ENCODE data around the gene SORT1. TPM values are rescaled to one million over a fixed set of nuclear protein-coding genes. Genes with fewer than 3 reads are reported as not detected.

Gene SORT1
- total and polyA plus RNA-seq, 2 of the 13 experiments (the other 11 are each of a cell fraction or from before 2014, with no cell fraction given) = 32.4 to 93.0 TPM

DNA sequence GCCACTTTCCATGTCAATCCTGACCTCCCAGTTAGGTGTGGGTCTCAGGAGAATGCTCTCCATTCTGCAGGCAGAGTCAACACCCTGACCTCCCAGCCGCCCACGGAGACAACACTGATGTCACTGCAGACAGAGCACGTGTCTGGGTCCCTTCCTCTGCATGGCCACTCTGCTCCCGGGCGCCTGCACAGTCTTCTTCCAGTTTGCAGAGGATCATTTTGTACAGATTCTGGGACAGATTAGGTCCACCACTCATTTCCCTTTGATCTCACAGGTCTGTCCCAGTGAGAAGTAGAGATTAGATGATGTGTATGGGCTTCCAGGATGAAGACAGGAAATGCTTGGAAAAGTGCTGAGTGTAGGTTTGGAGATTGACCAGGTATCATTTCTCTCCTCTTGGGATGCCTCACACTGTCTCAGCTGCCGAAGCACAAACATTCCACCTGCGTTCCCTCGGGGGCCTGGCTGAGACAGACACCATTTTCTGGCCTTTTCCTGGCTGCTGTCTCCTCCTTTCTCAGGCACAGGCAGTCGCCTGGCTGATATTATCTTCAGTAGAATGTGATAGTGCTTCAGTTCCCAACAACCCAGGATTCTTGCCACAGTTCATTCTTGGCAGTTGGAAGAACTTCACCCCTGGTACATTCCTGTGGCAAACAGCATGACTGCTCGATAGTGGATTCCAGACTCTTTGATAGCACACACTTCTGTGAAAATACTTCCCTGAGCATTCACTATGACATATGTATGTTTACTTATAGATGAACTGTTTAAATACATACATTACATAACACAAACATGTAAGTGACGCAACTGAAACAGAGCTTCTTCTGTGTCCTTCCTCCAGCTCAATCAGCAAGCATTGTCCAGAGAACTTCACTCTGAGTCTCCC is 98.8 kb downstream of the SORT1 start (continued):
- TF ChIP-seq, protein P1, sequence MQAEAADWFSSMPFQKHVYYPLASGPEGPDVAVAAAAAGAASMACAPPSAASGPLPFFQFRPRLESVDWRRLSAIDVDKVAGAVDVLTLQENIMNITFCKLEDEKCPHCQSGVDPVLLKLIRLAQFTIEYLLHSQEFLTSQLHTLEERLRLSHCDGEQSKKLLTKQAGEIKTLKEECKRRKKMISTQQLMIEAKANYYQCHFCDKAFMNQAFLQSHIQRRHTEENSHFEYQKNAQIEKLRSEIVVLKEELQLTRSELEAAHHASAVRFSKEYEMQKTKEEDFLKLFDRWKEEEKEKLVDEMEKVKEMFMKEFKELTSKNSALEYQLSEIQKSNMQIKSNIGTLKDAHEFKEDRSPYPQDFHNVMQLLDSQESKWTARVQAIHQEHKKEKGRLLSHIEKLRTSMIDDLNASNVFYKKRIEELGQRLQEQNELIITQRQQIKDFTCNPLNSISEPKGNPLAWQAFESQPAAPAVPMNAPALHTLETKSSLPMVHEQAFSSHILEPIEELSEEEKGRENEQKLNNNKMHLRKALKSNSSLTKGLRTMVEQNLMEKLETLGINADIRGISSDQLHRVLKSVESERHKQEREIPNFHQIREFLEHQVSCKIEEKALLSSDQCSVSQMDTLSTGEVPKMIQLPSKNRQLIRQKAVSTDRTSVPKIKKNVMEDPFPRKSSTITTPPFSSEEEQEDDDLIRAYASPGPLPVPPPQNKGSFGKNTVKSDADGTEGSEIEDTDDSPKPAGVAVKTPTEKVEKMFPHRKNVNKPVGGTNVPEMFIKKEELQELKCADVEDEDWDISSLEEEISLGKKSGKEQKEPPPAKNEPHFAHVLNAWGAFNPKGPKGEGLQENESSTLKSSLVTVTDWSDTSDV (CRISPR knock-in tag; IDR thresholded peaks at IDR 0.05) = 0 out of 2 replicates have a peak, but pooled peaks have one; percentile 56
- TF ChIP-seq SOX13 (IDR thresholded peaks at IDR 0.05) (peak; percentile 48; the same call in 1 of the 2 replicates), SOX13 (CRISPR knock-in tag; conservative IDR thresholded peaks at IDR 0.05 in 1 of 2, IDR thresholded peaks at IDR 0.05 in 1 of 2) (peak in 1 of 2 experiments; percentile 93; a peak in 2 of 4 replicates), MATR3 (CRISPR knock-in tag; IDR thresholded peaks at IDR 0.05) (no peak), ZSCAN9 (CRISPR knock-in tag; IDR thresholded peaks at IDR 0.05; ENCODE audit: borderline replicate concordance) (0 out of 2 replicates have a peak, but pooled peaks have one; percentile 59), ZNF3 (CRISPR knock-in tag; IDR thresholded peaks at IDR 0.05) (peak; percentile 86), RFX5 (IDR thresholded peaks at IDR 0.05; ENCODE audit: low read depth, low read length) (peak; percentile 57; the same call in 1 of the 2 replicates), ATF1 (CRISPR knock-in tag; IDR thresholded peaks at IDR 0.05) (peak; percentile 31; the same call in 1 of the 2 replicates), SKI (IDR thresholded peaks at IDR 0.05; ENCODE audit: partially characterized antibody) (peak; percentile 64), CEBPB (IDR thresholded peaks at IDR 0.05; ENCODE audit: borderline replicate concordance, low read depth, low read length) (peak; percentile 98), ZNF430 (CRISPR knock-in tag; IDR thresholded peaks at IDR 0.05) (0 out of 2 replicates have a peak, but pooled peaks have one; percentile 45), ZBTB20 (CRISPR knock-in tag; IDR thresholded peaks at IDR 0.05; ENCODE audit: borderline replicate concordance, low read depth) (peak; percentile 97), SMARCC2 (IDR thresholded peaks at IDR 0.05) (no peak)
- TF ChIP-seq, protein P2, sequence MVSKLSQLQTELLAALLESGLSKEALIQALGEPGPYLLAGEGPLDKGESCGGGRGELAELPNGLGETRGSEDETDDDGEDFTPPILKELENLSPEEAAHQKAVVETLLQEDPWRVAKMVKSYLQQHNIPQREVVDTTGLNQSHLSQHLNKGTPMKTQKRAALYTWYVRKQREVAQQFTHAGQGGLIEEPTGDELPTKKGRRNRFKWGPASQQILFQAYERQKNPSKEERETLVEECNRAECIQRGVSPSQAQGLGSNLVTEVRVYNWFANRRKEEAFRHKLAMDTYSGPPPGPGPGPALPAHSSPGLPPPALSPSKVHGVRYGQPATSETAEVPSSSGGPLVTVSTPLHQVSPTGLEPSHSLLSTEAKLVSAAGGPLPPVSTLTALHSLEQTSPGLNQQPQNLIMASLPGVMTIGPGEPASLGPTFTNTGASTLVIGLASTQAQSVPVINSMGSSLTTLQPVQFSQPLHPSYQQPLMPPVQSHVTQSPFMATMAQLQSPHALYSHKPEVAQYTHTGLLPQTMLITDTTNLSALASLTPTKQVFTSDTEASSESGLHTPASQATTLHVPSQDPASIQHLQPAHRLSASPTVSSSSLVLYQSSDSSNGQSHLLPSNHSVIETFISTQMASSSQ (IDR thresholded peaks at IDR 0.05; ENCODE audit: low read depth) = peak; percentile 55; the same call in 1 of the 2 replicates
- TF ChIP-seq, protein P2 (CRISPR knock-in tag; IDR thresholded peaks at IDR 0.05; ENCODE audit: borderline replicate concordance) = no peak; the same call in 1 of the 2 replicates
- TF ChIP-seq, protein P3, sequence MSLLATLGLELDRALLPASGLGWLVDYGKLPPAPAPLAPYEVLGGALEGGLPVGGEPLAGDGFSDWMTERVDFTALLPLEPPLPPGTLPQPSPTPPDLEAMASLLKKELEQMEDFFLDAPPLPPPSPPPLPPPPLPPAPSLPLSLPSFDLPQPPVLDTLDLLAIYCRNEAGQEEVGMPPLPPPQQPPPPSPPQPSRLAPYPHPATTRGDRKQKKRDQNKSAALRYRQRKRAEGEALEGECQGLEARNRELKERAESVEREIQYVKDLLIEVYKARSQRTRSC (CRISPR knock-in tag; IDR thresholded peaks at IDR 0.05; ENCODE audit: low read depth) = no peak
- TF ChIP-seq, protein P4, sequence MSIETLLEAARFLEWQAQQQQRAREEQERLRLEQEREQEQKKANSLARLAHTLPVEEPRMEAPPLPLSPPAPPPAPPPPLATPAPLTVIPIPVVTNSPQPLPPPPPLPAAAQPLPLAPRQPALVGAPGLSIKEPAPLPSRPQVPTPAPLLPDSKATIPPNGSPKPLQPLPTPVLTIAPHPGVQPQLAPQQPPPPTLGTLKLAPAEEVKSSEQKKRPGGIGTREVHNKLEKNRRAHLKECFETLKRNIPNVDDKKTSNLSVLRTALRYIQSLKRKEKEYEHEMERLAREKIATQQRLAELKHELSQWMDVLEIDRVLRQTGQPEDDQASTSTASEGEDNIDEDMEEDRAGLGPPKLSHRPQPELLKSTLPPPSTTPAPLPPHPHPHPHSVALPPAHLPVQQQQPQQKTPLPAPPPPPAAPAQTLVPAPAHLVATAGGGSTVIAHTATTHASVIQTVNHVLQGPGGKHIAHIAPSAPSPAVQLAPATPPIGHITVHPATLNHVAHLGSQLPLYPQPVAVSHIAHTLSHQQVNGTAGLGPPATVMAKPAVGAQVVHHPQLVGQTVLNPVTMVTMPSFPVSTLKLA (IDR thresholded peaks at IDR 0.05) = peak; percentile 80
- TF ChIP-seq, protein P5, sequence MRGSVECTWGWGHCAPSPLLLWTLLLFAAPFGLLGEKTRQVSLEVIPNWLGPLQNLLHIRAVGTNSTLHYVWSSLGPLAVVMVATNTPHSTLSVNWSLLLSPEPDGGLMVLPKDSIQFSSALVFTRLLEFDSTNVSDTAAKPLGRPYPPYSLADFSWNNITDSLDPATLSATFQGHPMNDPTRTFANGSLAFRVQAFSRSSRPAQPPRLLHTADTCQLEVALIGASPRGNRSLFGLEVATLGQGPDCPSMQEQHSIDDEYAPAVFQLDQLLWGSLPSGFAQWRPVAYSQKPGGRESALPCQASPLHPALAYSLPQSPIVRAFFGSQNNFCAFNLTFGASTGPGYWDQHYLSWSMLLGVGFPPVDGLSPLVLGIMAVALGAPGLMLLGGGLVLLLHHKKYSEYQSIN (CRISPR knock-in tag; IDR thresholded peaks at IDR 0.05; ENCODE audit: borderline replicate concordance) = no peak
